ENCODE measurements around the gene P3H1. TPM values are rescaled to one million over a fixed set of nuclear protein-coding genes. Genes with fewer than 3 reads are reported as not detected.
"Not testable (repeated sequence)": the region's sequence is repeated elsewhere in the genome, so short reads cannot be mapped to it uniquely, and the experiment has no call there.

Gene P3H1, protein sequence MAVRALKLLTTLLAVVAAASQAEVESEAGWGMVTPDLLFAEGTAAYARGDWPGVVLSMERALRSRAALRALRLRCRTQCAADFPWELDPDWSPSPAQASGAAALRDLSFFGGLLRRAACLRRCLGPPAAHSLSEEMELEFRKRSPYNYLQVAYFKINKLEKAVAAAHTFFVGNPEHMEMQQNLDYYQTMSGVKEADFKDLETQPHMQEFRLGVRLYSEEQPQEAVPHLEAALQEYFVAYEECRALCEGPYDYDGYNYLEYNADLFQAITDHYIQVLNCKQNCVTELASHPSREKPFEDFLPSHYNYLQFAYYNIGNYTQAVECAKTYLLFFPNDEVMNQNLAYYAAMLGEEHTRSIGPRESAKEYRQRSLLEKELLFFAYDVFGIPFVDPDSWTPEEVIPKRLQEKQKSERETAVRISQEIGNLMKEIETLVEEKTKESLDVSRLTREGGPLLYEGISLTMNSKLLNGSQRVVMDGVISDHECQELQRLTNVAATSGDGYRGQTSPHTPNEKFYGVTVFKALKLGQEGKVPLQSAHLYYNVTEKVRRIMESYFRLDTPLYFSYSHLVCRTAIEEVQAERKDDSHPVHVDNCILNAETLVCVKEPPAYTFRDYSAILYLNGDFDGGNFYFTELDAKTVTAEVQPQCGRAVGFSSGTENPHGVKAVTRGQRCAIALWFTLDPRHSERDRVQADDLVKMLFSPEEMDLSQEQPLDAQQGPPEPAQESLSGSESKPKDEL
- 27.0 TPM for polyA plus RNA-seq (2013, experiment 1 of 2)
- polyA plus RNA-seq (2013, experiment 2 of 2), result 27.9 TPM

GRCh38 chr1:42766741-42767509 lies at the start of gene P3H1, which contains the start of gene C1orf50:
Gene P3H1, minus strand, starts transcription at chr1:42767028. Its CDS starts 57 bp downstream, at chr1:42766971.
Gene C1orf50, plus strand, starts transcription at chr1:42767249. Its CDS starts 63 bp downstream, at chr1:42767312.
- peak within 1 kb of the TSS; percentile 76 for H3K18ac ChIP-seq (ENCODE audit: low read length)
- WGBS (ENCODE audit: extremely low coverage, insufficient coverage, low lambda C conversion rate), result no CpG with 5 or more reads among the region's 82 CpGs
- peaks cover 9% of the 10 kb centered on the region for H3K4me1 ChIP-seq (ENCODE audit: control insufficient read depth, low read depth, low read length)
- H4K8ac ChIP-seq (ENCODE audit: low read depth, low read length), result no peak within 1 kb of the TSS
- no peak within 1 kb of the TSS for H3K4ac ChIP-seq (ENCODE audit: low read depth, low read length)
- no peaks in the 10 kb centered on the region for H3K27me3 ChIP-seq (ENCODE audit: insufficient read depth, low read length, poor library complexity)
- H2BK5ac ChIP-seq (ENCODE audit: low read length), result peak within 1 kb of the TSS; percentile 52
- no peak within 1 kb of the TSS for H2BK120ac ChIP-seq (ENCODE audit: low read depth, low read length)
- peak within 1 kb of the TSS; percentile 72 for H3K27ac ChIP-seq (ENCODE audit: low read depth, low read length)
- H3K23ac ChIP-seq (ENCODE audit: low read length), result peak within 1 kb of the TSS; percentile 90
- H3K79me1 ChIP-seq (ENCODE audit: low read length), result peaks cover 10% of the 10 kb centered on the region
- H3K4me3 ChIP-seq (ENCODE audit: low read length), result peak within 1 kb of the TSS; percentile 90
- no peaks in the 10 kb centered on the region for H3K36me3 ChIP-seq (ENCODE audit: control insufficient read depth, insufficient read depth, low read length)
- no peak within 1 kb of the TSS for H2BK15ac ChIP-seq (replicated peaks; ENCODE audit: low read depth)
- H4K5ac ChIP-seq (ENCODE audit: low read length), result no peak within 1 kb of the TSS
- H3K79me2 ChIP-seq (ENCODE audit: control insufficient read depth, insufficient read depth, low read length), result peaks cover 14% of the 10 kb centered on the region
- peak; percentile 100 for DNase-seq
- peak within 1 kb of the TSS; percentile 67 for H3K4me2 ChIP-seq (ENCODE audit: low read length)
- peak within 1 kb of the TSS; percentile 99 for H3K56ac ChIP-seq (ENCODE audit: low read length)
- H3K9ac ChIP-seq (ENCODE audit: low read length), result peak within 1 kb of the TSS; percentile 95
- no peak within 1 kb of the TSS for H2AK5ac ChIP-seq (ENCODE audit: low read length)

DNA sequence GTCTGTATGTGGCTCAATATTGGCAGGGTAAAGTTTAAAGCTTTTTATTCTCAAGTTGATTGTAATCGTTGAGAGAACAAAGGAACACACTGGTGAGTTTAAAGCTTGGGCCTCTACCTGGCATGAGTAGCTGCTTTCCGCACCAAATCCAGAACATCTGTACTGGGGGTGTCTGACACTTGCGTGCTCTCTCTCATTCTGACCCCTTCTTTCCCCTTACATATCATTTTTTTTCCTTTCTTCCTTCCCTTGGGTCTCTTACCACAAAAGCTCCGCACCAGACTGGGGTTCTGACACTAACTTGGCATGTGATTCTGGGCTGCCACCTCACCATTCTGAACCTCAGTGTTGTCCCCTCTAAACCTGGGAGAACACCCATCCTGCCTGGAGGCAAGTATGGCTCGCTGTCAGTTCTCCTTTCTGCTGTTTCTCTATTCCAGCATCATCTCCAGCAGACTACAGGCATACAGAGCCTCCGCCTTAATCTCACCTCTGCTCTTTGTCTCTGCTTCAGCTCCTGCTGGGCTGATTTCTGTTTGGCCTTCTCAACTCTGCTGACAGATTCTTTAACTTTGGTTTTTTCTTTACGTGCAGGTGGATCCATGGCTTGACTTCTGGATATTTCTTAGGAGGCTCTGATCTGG lies 49.2 kb upstream of the P3H1 start:
- Histone ChIP-seq H3K79me1 (ENCODE audit: low read length) (peaks cover 2% of the 10 kb centered on the region), H3K4me2 (ENCODE audit: low read length) (peak overlapping the region; percentile 57), H3K23ac (ENCODE audit: low read length) (no peak overlapping the region), H3K56ac (ENCODE audit: low read length) (peak overlapping the region; percentile 98), H3K18ac (ENCODE audit: low read length) (peak overlapping the region; percentile 34), H3K4me3 (ENCODE audit: low read length) (peak overlapping the region; percentile 91), H2BK120ac (ENCODE audit: low read depth, low read length) (no peak overlapping the region), H4K5ac (ENCODE audit: low read length) (no peak overlapping the region), H4K8ac (ENCODE audit: low read depth, low read length) (no peak overlapping the region), H3K27me3 (ENCODE audit: insufficient read depth, low read length, poor library complexity) (no peaks in the 10 kb centered on the region), H2AK5ac (ENCODE audit: low read length) (peak overlapping the region; percentile 85), H3K27ac (ENCODE audit: low read depth, low read length) (no peak overlapping the region), H2BK15ac (replicated peaks; ENCODE audit: low read depth) (no peak overlapping the region), H2BK5ac (ENCODE audit: low read length) (no peak overlapping the region), H3K36me3 (ENCODE audit: control insufficient read depth, insufficient read depth, low read length) (no peaks in the 10 kb centered on the region), H3K4me1 (ENCODE audit: control insufficient read depth, low read depth, low read length) (peaks cover 3% of the 10 kb centered on the region), H3K4ac (ENCODE audit: low read depth, low read length) (no peak overlapping the region), H3K9ac (ENCODE audit: low read length) (peak overlapping the region; percentile 89), H3K79me2 (ENCODE audit: control insufficient read depth, insufficient read depth, low read length) (no peaks in the 10 kb centered on the region)
- peak; percentile 70 for DNase-seq
- no CpG with 5 or more reads among the region's 7 CpGs for WGBS (ENCODE audit: extremely low coverage, insufficient coverage, low lambda C conversion rate)

GRCh38 chr1:42814815-42815214 lies 48.0 kb upstream of the P3H1 start:
- not testable (repeated sequence) for H2AK5ac ChIP-seq (ENCODE audit: low read length); H3K36me3 ChIP-seq (ENCODE audit: control insufficient read depth, insufficient read depth, low read length); H2BK5ac ChIP-seq (ENCODE audit: low read length); H3K79me1 ChIP-seq (ENCODE audit: low read length); DNase-seq; H3K56ac ChIP-seq (ENCODE audit: low read length); H3K4ac ChIP-seq (ENCODE audit: low read depth, low read length); H3K4me1 ChIP-seq (ENCODE audit: control insufficient read depth, low read depth, low read length); H3K27ac ChIP-seq (ENCODE audit: low read depth, low read length); H3K27me3 ChIP-seq (ENCODE audit: insufficient read depth, low read length, poor library complexity); H3K23ac ChIP-seq (ENCODE audit: low read length); H3K79me2 ChIP-seq (ENCODE audit: control insufficient read depth, insufficient read depth, low read length); H3K4me2 ChIP-seq (ENCODE audit: low read length); H2BK120ac ChIP-seq (ENCODE audit: low read depth, low read length); H3K18ac ChIP-seq (ENCODE audit: low read length); H2BK15ac ChIP-seq (replicated peaks; ENCODE audit: low read depth); H3K9ac ChIP-seq (ENCODE audit: low read length); H4K5ac ChIP-seq (ENCODE audit: low read length); H4K8ac ChIP-seq (ENCODE audit: low read depth, low read length); H3K4me3 ChIP-seq (ENCODE audit: low read length)
- no CpG with 5 or more reads among the region's 3 CpGs for WGBS (ENCODE audit: extremely low coverage, insufficient coverage, low lambda C conversion rate)

GRCh38 chr1:42807056-42807668 lies 40.3 kb upstream of the P3H1 start:
- Histone ChIP-seq H2AK5ac (ENCODE audit: low read length) (no peak overlapping the region), H3K4ac (ENCODE audit: low read depth, low read length) (no peak overlapping the region), H4K8ac (ENCODE audit: low read depth, low read length) (no peak overlapping the region), H3K4me3 (ENCODE audit: low read length) (no peak overlapping the region), H3K9ac (ENCODE audit: low read length) (no peak overlapping the region), H3K56ac (ENCODE audit: low read length) (no peak overlapping the region), H2BK120ac (ENCODE audit: low read depth, low read length) (no peak overlapping the region), H3K27ac (ENCODE audit: low read depth, low read length) (no peak overlapping the region), H4K5ac (ENCODE audit: low read length) (no peak overlapping the region), H3K4me1 (ENCODE audit: control insufficient read depth, low read depth, low read length) (no peaks in the 10 kb centered on the region), H3K79me1 (ENCODE audit: low read length) (no peaks in the 10 kb centered on the region), H3K18ac (ENCODE audit: low read length) (no peak overlapping the region), H3K27me3 (ENCODE audit: insufficient read depth, low read length, poor library complexity) (no peaks in the 10 kb centered on the region), H3K23ac (ENCODE audit: low read length) (no peak overlapping the region), H2BK15ac (replicated peaks; ENCODE audit: low read depth) (no peak overlapping the region), H3K4me2 (ENCODE audit: low read length) (no peak overlapping the region), H3K36me3 (ENCODE audit: control insufficient read depth, insufficient read depth, low read length) (no peaks in the 10 kb centered on the region), H2BK5ac (ENCODE audit: low read length) (no peak overlapping the region), H3K79me2 (ENCODE audit: control insufficient read depth, insufficient read depth, low read length) (no peaks in the 10 kb centered on the region)
- no peak for DNase-seq

DNA sequence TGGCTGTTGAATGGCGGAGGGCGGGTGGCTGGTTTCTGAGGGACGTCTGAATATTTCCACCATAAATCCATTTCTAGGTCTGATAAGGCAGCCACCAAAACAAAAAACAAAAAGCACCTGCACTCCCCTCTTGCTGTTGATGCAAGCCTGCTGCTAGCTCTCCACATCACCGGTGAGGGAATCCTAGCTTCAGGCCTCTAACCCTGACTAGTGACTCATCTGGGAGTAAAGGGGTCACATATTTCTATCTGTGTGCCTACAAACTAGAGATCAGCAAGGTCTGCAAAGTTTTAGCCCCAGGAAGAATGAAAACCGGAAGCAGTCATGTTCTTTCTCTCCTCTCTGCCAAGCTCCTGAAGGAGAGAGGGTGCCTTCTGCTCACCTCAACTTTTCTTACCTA lies 39.8 kb upstream of the P3H1 start:
- no peak overlapping the region for H4K8ac ChIP-seq (ENCODE audit: low read depth, low read length)
- no peaks in the 10 kb centered on the region for H3K79me1 ChIP-seq (ENCODE audit: low read length)
- H2AK5ac ChIP-seq (ENCODE audit: low read length), result no peak overlapping the region
- H4K5ac ChIP-seq (ENCODE audit: low read length), result no peak overlapping the region
- no peak for DNase-seq
- H3K79me2 ChIP-seq (ENCODE audit: control insufficient read depth, insufficient read depth, low read length), result no peaks in the 10 kb centered on the region
- no peak overlapping the region for H2BK120ac ChIP-seq (ENCODE audit: low read depth, low read length)
- no peak overlapping the region for H2BK5ac ChIP-seq (ENCODE audit: low read length)
- H2BK15ac ChIP-seq (replicated peaks; ENCODE audit: low read depth), result no peak overlapping the region
- no peak overlapping the region for H3K56ac ChIP-seq (ENCODE audit: low read length)
- no CpG with 5 or more reads among the region's 5 CpGs for WGBS (ENCODE audit: extremely low coverage, insufficient coverage, low lambda C conversion rate)
- H3K27me3 ChIP-seq (ENCODE audit: insufficient read depth, low read length, poor library complexity), result no peaks in the 10 kb centered on the region
- no peak overlapping the region for H3K18ac ChIP-seq (ENCODE audit: low read length)
- no peaks in the 10 kb centered on the region for H3K36me3 ChIP-seq (ENCODE audit: control insufficient read depth, insufficient read depth, low read length)
- no peaks in the 10 kb centered on the region for H3K4me1 ChIP-seq (ENCODE audit: control insufficient read depth, low read depth, low read length)
- H3K4me3 ChIP-seq (ENCODE audit: low read length), result no peak overlapping the region
- no peak overlapping the region for H3K9ac ChIP-seq (ENCODE audit: low read length)
- H3K27ac ChIP-seq (ENCODE audit: low read depth, low read length), result no peak overlapping the region
- no peak overlapping the region for H3K4me2 ChIP-seq (ENCODE audit: low read length)
- H3K4ac ChIP-seq (ENCODE audit: low read depth, low read length), result no peak overlapping the region
- no peak overlapping the region for H3K23ac ChIP-seq (ENCODE audit: low read length)

Data from mesendoderm (in vitro differentiated cells).